ENCODE measurements around the gene NRXN3.

- TF ChIP-seq CTCF (IDR thresholded peaks at IDR 0.05): no peak
- TF ChIP-seq POLR2A (IDR thresholded peaks at IDR 0.05): no peak
These were observed 1241.4 kb downstream of the NRXN3 start for GRCh38 chr14:79411403-79412174.
